ENCODE data around the gene SCN7A.
"Not testable (repeated sequence)": the region's sequence is repeated elsewhere in the genome, so short reads cannot be mapped to it uniquely, and the experiment has no call there.

SCN7A gene

GRCh38 chr2:166451468-166451867 is 42.6 kb downstream of the SCN7A start:
- no peak for DNase-seq

- no peak for DNase-seq
Measured at GRCh38 chr2:166449439-166449838, 44.6 kb downstream of the SCN7A start.

GRCh38 chr2:166448106-166448505 is 45.9 kb downstream of the SCN7A start:
- no peak for DNase-seq

- no peak for DNase-seq
Measured at GRCh38 chr2:166444306-166444705, 49.7 kb downstream of the SCN7A start.

- no peak for DNase-seq
Measured at GRCh38 chr2:166440313-166440712, 53.7 kb downstream of the SCN7A start.

GRCh38 chr2:166439078-166439477 is 55.0 kb downstream of the SCN7A start:
- no peak for DNase-seq

GRCh38 chr2:166436976-166437375 is 57.1 kb downstream of the SCN7A start:
- DNase-seq = no peak

GRCh38 chr2:166436189-166436588 is 57.9 kb downstream of the SCN7A start:
- no peak for DNase-seq

- DNase-seq = no peak
Measured at GRCh38 chr2:166434491-166434890, 59.6 kb downstream of the SCN7A start.

- no peak for DNase-seq
Measured at GRCh38 chr2:166433457-166433856, 60.6 kb downstream of the SCN7A start.

GRCh38 chr2:166432331-166432730 is 61.7 kb downstream of the SCN7A start:
- no peak for DNase-seq

GRCh38 chr2:166424841-166425240 is 69.2 kb downstream of the SCN7A start:
- no peak for DNase-seq

- DNase-seq = no peak
Measured at GRCh38 chr2:166419616-166419934, 74.5 kb downstream of the SCN7A start.

GRCh38 chr2:166418853-166419615 is 75.0 kb downstream of the SCN7A start:
- DNase-seq = no peak

GRCh38 chr2:166417669-166418068 is 76.4 kb downstream of the SCN7A start:
- no peak for DNase-seq

GRCh38 chr2:166413255-166413654 is 80.8 kb downstream of the SCN7A start:
- DNase-seq = no peak

- no peak for DNase-seq
Measured at GRCh38 chr2:166411473-166412230, 82.4 kb downstream of the SCN7A start.

GRCh38 chr2:166410828-166411472 is 83.1 kb downstream of the SCN7A start:
- DNase-seq = no peak

- DNase-seq = not testable (repeated sequence)
Measured at GRCh38 chr2:166407746-166408145, 86.3 kb downstream of the SCN7A start.

GRCh38 chr2:166406374-166406773 is 87.7 kb downstream of the SCN7A start:
- no peak for DNase-seq

- no peak for DNase-seq
Measured at GRCh38 chr2:166405569-166405926, 88.5 kb downstream of the SCN7A start.

- DNase-seq = no peak
Measured at GRCh38 chr2:166404831-166405568, 89.0 kb downstream of the SCN7A start.

- no peak for DNase-seq
Measured at GRCh38 chr2:166394245-166394644, 99.8 kb downstream of the SCN7A start.

All from CD4-positive, alpha-beta T cell treated with Interleukin-17A for 4 hours (primary cell).